Trophoblast cell (in vitro differentiated cells and primary cell): ENCODE measurements around the gene GPR142.

Source experiments
- DNase-seq, 2 donors: peaks; one replicate each; pipeline ENCODE4 v3.0.0-alpha.2; 2016
- H2AFZ ChIP-seq: 2 replicates; pipeline ENCODE4 v1.6.1; 2013; ENCODE audit warnings: low read length, moderate library complexity, mild to moderate bottlenecking; ENCODE audit not compliant: insufficient read depth, poor library complexity
- H2AK5ac ChIP-seq: 2 replicates; pipeline ENCODE4 v1.6.1; 2013; ENCODE audit warnings: mild to moderate bottlenecking, low read length
- H2BK120ac ChIP-seq: 2 replicates; pipeline ENCODE4 v1.6.1; 2013; ENCODE audit warnings: low read length, mild to moderate bottlenecking, moderate library complexity; ENCODE audit not compliant: insufficient read depth, poor library complexity
- H2BK12ac ChIP-seq: 2 replicates; pipeline ENCODE4 v1.6.1; 2013; ENCODE audit warnings: mild to moderate bottlenecking, low read length, moderate library complexity
- H2BK5ac ChIP-seq: 2 replicates; pipeline ENCODE4 v1.6.1; 2013; ENCODE audit warnings: low read length, low read depth, moderate library complexity, mild to moderate bottlenecking; ENCODE audit not compliant: poor library complexity
- H3K14ac ChIP-seq: 2 replicates; pipeline ENCODE4 v1.6.1; 2013; ENCODE audit warnings: mild to moderate bottlenecking, low read length
- H3K18ac ChIP-seq: 2 replicates; pipeline ENCODE4 v1.6.1; 2013; ENCODE audit warnings: mild to moderate bottlenecking, low read length
- H3K23ac ChIP-seq: 2 replicates; pipeline ENCODE4 v1.6.1; 2013; ENCODE audit warnings: low read length
- H3K27ac ChIP-seq: 2 replicates; pipeline ENCODE4 v1.5.1; 2013; ENCODE audit warnings: low read depth, mild to moderate bottlenecking, inconsistent platforms, low read length, moderate library complexity
- H3K27me3 ChIP-seq: 2 replicates; pipeline ENCODE4 v1.6.1; 2013; ENCODE audit warnings: inconsistent platforms, mild to moderate bottlenecking, low read length, moderate library complexity; ENCODE audit not compliant: insufficient read depth
- H3K36me3 ChIP-seq, 2 experiments: 1 replicate in 1 of 2; 2 replicates in 1 of 2; pipeline ENCODE4 v1.6.1; 2013; ENCODE audit warnings: low read length in 2 of 2, mild to moderate bottlenecking in 2 of 2, moderate library complexity in 1 of 2; ENCODE audit not compliant: insufficient read depth in 2 of 2, control insufficient read depth in 1 of 2
- H3K4ac ChIP-seq: 2 replicates; pipeline ENCODE4 v1.6.1; 2013; ENCODE audit warnings: low read depth, mild to moderate bottlenecking, low read length, moderate library complexity
- H3K4me1 ChIP-seq, 2 experiments: 1 replicate in 1 of 2; 2 replicates in 1 of 2; pipeline ENCODE4 v1.6.1; 2013; ENCODE audit warnings: low read length in 2 of 2, mild to moderate bottlenecking in 2 of 2, moderate library complexity in 1 of 2; ENCODE audit not compliant: insufficient read depth in 2 of 2, control insufficient read depth in 1 of 2
- H3K4me2 ChIP-seq: 2 replicates; pipeline ENCODE4 v1.6.1; 2013; ENCODE audit warnings: inconsistent platforms, mild to moderate bottlenecking, low read length, moderate library complexity
- H3K4me3 ChIP-seq: 2 replicates; pipeline ENCODE4 v1.5.1; 2013; ENCODE audit warnings: mild to moderate bottlenecking, low read depth, low read length, inconsistent platforms
- H3K79me1 ChIP-seq: one replicate; pipeline ENCODE4 v1.6.1; 2013; ENCODE audit warnings: low read length
- H3K79me2 ChIP-seq: 2 replicates; pipeline ENCODE4 v1.6.1; 2013; ENCODE audit warnings: low read length, mild to moderate bottlenecking; ENCODE audit not compliant: control insufficient read depth, insufficient read depth, poor library complexity
- H3K9ac ChIP-seq: 2 replicates; pipeline ENCODE4 v1.6.1; 2013; ENCODE audit warnings: mild to moderate bottlenecking, low read length
- H3K9me3 ChIP-seq: 2 replicates; pipeline ENCODE4 v1.6.1; 2013; ENCODE audit warnings: low read depth, mild to moderate bottlenecking, control low read depth, inconsistent platforms, low read length; ENCODE audit not compliant: insufficient read depth
- H4K12ac ChIP-seq: 2 replicates; pipeline ENCODE4 v1.6.1; 2013; ENCODE audit warnings: low read depth, mild to moderate bottlenecking, low read length, moderate library complexity
- H4K8ac ChIP-seq: 2 replicates; pipeline ENCODE4 v1.6.1; 2013; ENCODE audit warnings: low read depth, mild to moderate bottlenecking, low read length, moderate library complexity
- H4K91ac ChIP-seq: one replicate; pipeline ENCODE4 v1.6.1; 2013; ENCODE audit warnings: low read depth, mild to moderate bottlenecking, low read length, moderate library complexity
- WGBS: extraction: QIAGEN DNeasy Blood & Tissue Kit; methylation state at CpG from one replicate; pipeline ENCODE4 v1.1.7; 2013; ENCODE audit warnings: missing lambda C conversion rate; ENCODE audit not compliant: insufficient read length, insufficient coverage; ENCODE audit errors: extremely low coverage; 5-methylcytosine and 5-hydroxymethylcytosine counted together

The GPR142 gene

DNA sequence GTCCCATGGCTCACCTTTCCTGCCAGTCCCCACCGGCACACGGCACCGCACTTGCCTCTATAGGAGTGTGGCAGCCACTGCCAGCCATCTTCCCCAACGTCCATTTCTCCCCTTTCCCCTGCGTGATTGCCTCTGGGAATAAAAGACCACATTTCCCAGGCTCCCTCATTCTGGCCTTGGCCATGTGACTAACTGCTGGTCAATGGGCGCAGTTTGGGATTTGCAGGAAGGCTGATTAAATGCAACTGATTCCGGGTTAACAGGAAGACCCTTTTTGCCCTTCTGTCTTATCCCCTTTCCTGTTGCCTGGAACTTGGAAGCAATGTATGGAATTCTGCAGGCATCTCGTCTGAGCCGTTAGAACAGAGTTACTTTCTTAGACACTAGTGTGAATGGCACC is 8.6 kb upstream of the GPR142 start:
- WGBS: no CpG with 5 or more reads among the region's 9 CpGs

GRCh38 chr17:74359916-74360315 is 7.4 kb upstream of the GPR142 start:
- no peak overlapping the region for H3K14ac ChIP-seq
- peak overlapping the region; percentile 36 for H4K12ac ChIP-seq
- no peak overlapping the region for H3K4me3 ChIP-seq
- H2BK5ac ChIP-seq: no peak overlapping the region
- no peak overlapping the region for H2AK5ac ChIP-seq
- no peak overlapping the region for H3K23ac ChIP-seq
- H3K27me3 ChIP-seq: no peaks in the 10 kb centered on the region
- no peak overlapping the region for H3K4ac ChIP-seq
- H3K9ac ChIP-seq: no peak overlapping the region
- H3K79me2 ChIP-seq: no peaks in the 10 kb centered on the region
- H3K27ac ChIP-seq: no peak overlapping the region
- H4K91ac ChIP-seq: no peak overlapping the region
- H2BK120ac ChIP-seq: no peak overlapping the region
- no peak for DNase-seq
- no CpG with 5 or more reads among the region's 22 CpGs for WGBS
- no peak overlapping the region for H4K8ac ChIP-seq
- no peak overlapping the region for H3K18ac ChIP-seq
- H3K79me1 ChIP-seq: no peaks in the 10 kb centered on the region
- H2BK12ac ChIP-seq: no peak overlapping the region
- H3K36me3 ChIP-seq: no peaks in the 10 kb centered on the region
- no peaks in the 10 kb centered on the region for H3K4me1 ChIP-seq
- H3K4me2 ChIP-seq: no peak overlapping the region
- no peak overlapping the region for H2AFZ ChIP-seq
- H3K9me3 ChIP-seq: peaks cover 2% of the 10 kb centered on the region

More for the DNA sequence above, 8.6 kb upstream of the GPR142 start:
- H3K14ac ChIP-seq: no peak overlapping the region
- H2BK5ac ChIP-seq: no peak overlapping the region
- H2AFZ ChIP-seq: no peak overlapping the region
- H4K91ac ChIP-seq: no peak overlapping the region
- no peak overlapping the region for H2BK12ac ChIP-seq
- no peak overlapping the region for H3K18ac ChIP-seq
- no peak overlapping the region for H2AK5ac ChIP-seq
- H3K27me3 ChIP-seq: no peaks in the 10 kb centered on the region
- H3K79me2 ChIP-seq: no peaks in the 10 kb centered on the region
- H4K8ac ChIP-seq: no peak overlapping the region
- no peak overlapping the region for H3K4me3 ChIP-seq
- H3K4me2 ChIP-seq: no peak overlapping the region
- DNase-seq: no peak
- H3K4ac ChIP-seq: no peak overlapping the region
- peaks cover 2% of the 10 kb centered on the region for H3K9me3 ChIP-seq
- no peak overlapping the region for H2BK120ac ChIP-seq
- H3K9ac ChIP-seq: no peak overlapping the region
- H4K12ac ChIP-seq: no peak overlapping the region
- no peaks in the 10 kb centered on the region for H3K79me1 ChIP-seq
- no peaks in the 10 kb centered on the region for H3K4me1 ChIP-seq
- H3K23ac ChIP-seq: no peak overlapping the region
- H3K27ac ChIP-seq: no peak overlapping the region
- no peaks in the 10 kb centered on the region for H3K36me3 ChIP-seq

DNA sequence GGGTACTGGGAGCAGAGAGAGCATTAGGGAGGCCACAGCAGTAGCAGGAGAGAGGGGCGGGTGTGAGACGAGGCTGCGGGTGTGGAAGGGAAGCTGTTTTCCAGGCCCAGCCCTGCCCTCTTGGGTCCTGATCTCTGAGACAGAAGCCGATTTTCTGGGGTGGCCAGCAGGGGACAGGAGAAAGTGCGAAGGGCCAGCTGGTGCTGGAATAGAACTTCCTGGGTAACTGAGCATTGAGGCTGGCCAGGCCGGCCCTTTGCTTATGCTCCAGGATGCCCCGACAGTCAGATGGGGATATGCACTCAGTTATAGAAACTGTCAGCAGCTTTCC is 6.4 kb upstream of the GPR142 start:
- Histone ChIP-seq H3K79me2 (no peaks in the 10 kb centered on the region), H3K4me2 (no peak overlapping the region), H3K14ac (no peak overlapping the region), H3K36me3 (no peaks in the 10 kb centered on the region), H3K4me1 (no peaks in the 10 kb centered on the region), H3K27me3 (no peaks in the 10 kb centered on the region), H4K8ac (no peak overlapping the region), H3K23ac (no peak overlapping the region), H3K18ac (no peak overlapping the region), H3K4me3 (no peak overlapping the region), H4K12ac (no peak overlapping the region), H2BK5ac (no peak overlapping the region), H3K27ac (no peak overlapping the region), H2BK120ac (no peak overlapping the region), H4K91ac (no peak overlapping the region), H3K9me3 (peaks cover 2% of the 10 kb centered on the region), H3K9ac (no peak overlapping the region), H2AK5ac (no peak overlapping the region), H3K4ac (no peak overlapping the region), H2BK12ac (no peak overlapping the region), H3K79me1 (no peaks in the 10 kb centered on the region), H2AFZ (no peak overlapping the region)
- WGBS: no CpG with 5 or more reads among the region's 7 CpGs
- no peak for DNase-seq

- Histone ChIP-seq H3K36me3 (no peaks in the 10 kb centered on the region), H3K4me3 (no peak within 1 kb of the TSS), H3K79me1 (no peaks in the 10 kb centered on the region), H3K18ac (no peak within 1 kb of the TSS), H3K4me1 (no peaks in the 10 kb centered on the region), H3K4ac (no peak within 1 kb of the TSS), H2AK5ac (no peak within 1 kb of the TSS), H3K14ac (no peak within 1 kb of the TSS), H2BK120ac (no peak within 1 kb of the TSS), H2BK5ac (no peak within 1 kb of the TSS), H3K4me2 (no peak within 1 kb of the TSS), H2AFZ (no peak within 1 kb of the TSS), H3K9me3 (peaks cover 2% of the 10 kb centered on the region), H3K27me3 (no peaks in the 10 kb centered on the region), H3K79me2 (no peaks in the 10 kb centered on the region), H3K9ac (no peak within 1 kb of the TSS), H3K27ac (no peak within 1 kb of the TSS), H3K23ac (no peak within 1 kb of the TSS), H4K12ac (no peak within 1 kb of the TSS), H4K8ac (no peak within 1 kb of the TSS), H2BK12ac (no peak within 1 kb of the TSS), H4K91ac (no peak within 1 kb of the TSS)
- DNase-seq: peak in 1 of 2 donors; percentile 22
- no CpG with 5 or more reads among the region's 28 CpGs for WGBS
These were observed 5.9 kb upstream of the GPR142 start, which contains the start of gene BTBD17 for GRCh38 chr17:74361230-74362068. TSS of gene BTBD17 (minus strand) at chr17:74361868. CDS start at chr17:74361819, 49 bp downstream.
